GM15510 (cell line): ENCODE data around the gene TMEM63A.

Experiments used
- POLR2A ChIP-seq: IDR thresholded peaks from 3 replicates; pipeline ENCODE4 v1.6.1; 2011; ENCODE audit warnings: borderline replicate concordance; ENCODE audit not compliant: insufficient read length; ENCODE audit errors: extremely low read depth

The TMEM63A gene

GRCh38 chr1:225834417-225835329 is 47.5 kb downstream of the TMEM63A start:
- no peak for TF ChIP-seq POLR2A

- no peak for TF ChIP-seq POLR2A
Measured at GRCh38 chr1:225830841-225831240, 51.3 kb downstream of the TMEM63A start.

- no peak for TF ChIP-seq POLR2A
Measured at GRCh38 chr1:225828706-225829345, 53.4 kb downstream of the TMEM63A start.

GRCh38 chr1:225827076-225827475 is 55.1 kb downstream of the TMEM63A start:
- TF ChIP-seq POLR2A, result no peak

GRCh38 chr1:225825607-225826007 is 56.6 kb downstream of the TMEM63A start:
- no peak for TF ChIP-seq POLR2A

GRCh38 chr1:225825078-225825477 is 57.1 kb downstream of the TMEM63A start:
- no peak for TF ChIP-seq POLR2A

- TF ChIP-seq POLR2A, result no peak
Measured at GRCh38 chr1:225824533-225824941, 57.6 kb downstream of the TMEM63A start.

GRCh38 chr1:225823811-225824261 is 58.3 kb downstream of the TMEM63A start:
- TF ChIP-seq POLR2A, result no peak

- TF ChIP-seq POLR2A, result no peak
Measured at GRCh38 chr1:225822655-225823403, 59.4 kb downstream of the TMEM63A start.

GRCh38 chr1:225820522-225821120 is 61.6 kb downstream of the TMEM63A start:
- TF ChIP-seq POLR2A, result no peak

- TF ChIP-seq POLR2A, result no peak
Measured at GRCh38 chr1:225819346-225820192, 62.6 kb downstream of the TMEM63A start.

GRCh38 chr1:225818229-225818628 is 64.0 kb downstream of the TMEM63A start:
- TF ChIP-seq POLR2A, result no peak

GRCh38 chr1:225817611-225818061 is 64.5 kb downstream of the TMEM63A start:
- no peak for TF ChIP-seq POLR2A
